K562 (cell line): ENCODE measurements around the gene AHCYL2. TPM values are rescaled to one million over a fixed set of nuclear protein-coding genes. Genes with fewer than 3 reads are reported as not detected.

Source experiments
- AFF4 ChIP-seq: sonication (generic); formaldehyde crosslinking; IDR thresholded peaks from 2 replicates; pipeline ENCODE4 v1.8.0; 2023; ENCODE audit warnings: mild to moderate bottlenecking, missing genetic modification reagents
- EHMT2 ChIP-seq: fragments of 450-650 bp; IDR thresholded peaks from 2 replicates; pipeline ENCODE4 v1.6.1; 2018; ENCODE audit warnings: antibody characterized with exemption
- HMBOX1 ChIP-seq: sonication (generic); IDR thresholded peaks from 2 replicates; pipeline ENCODE4 v1.6.1; 2016
- KLF13 ChIP-seq: fragments of 450-650 bp; IDR thresholded peaks from 2 replicates; pipeline ENCODE4 v1.6.1; 2016; ENCODE audit warnings: missing genetic modification characterization, low read depth, mild to moderate bottlenecking, missing compliant biosample characterization, moderate library complexity, borderline replicate concordance
- PURB ChIP-seq: sonication (generic); formaldehyde crosslinking; IDR thresholded peaks from 2 replicates; pipeline ENCODE4 v1.9.0; 2021; ENCODE audit warnings: low read depth, mild to moderate bottlenecking, missing genetic modification reagents
- RCOR1 ChIP-seq, 2 experiments: IDR thresholded peaks; 2 replicates each; pipeline ENCODE4 v1.6.1; 2012; ENCODE audit warnings: low read depth in 2 of 2, low read length in 2 of 2, borderline replicate concordance in 1 of 2, improper control_type of control experiment in 1 of 2
- RFX1 ChIP-seq: fragments of 450-650 bp; IDR thresholded peaks from 2 replicates; pipeline ENCODE4 v1.6.1; 2016; ENCODE audit warnings: mild to moderate bottlenecking, moderate library complexity
- SMC3 ChIP-seq: conservative IDR thresholded peaks from 2 replicates; pipeline ENCODE4 v1.6.1; 2011; ENCODE audit warnings: low read depth, low read length, improper control_type of control experiment; ENCODE audit not compliant: insufficient read depth
- SP1 ChIP-seq: sonication (generic); formaldehyde crosslinking; IDR thresholded peaks from 2 replicates; pipeline ENCODE4 v1.8.1; 2022; ENCODE audit warnings: mild to moderate bottlenecking, missing genetic modification reagents
- SRSF9 ChIP-seq: fragments of 200-400 bp; formaldehyde crosslinking; IDR thresholded peaks from 2 replicates; pipeline ENCODE4 v1.6.1; 2017; ENCODE audit warnings: low read depth, low read length, borderline replicate concordance
- TARDBP ChIP-seq: fragments of 450-650 bp; IDR thresholded peaks from 2 replicates; pipeline ENCODE4 v1.6.1; 2016
- VEZF1 ChIP-seq: fragments of 200-800 bp; sonication (Bioruptor generic); IDR thresholded peaks from 2 replicates; pipeline ENCODE4 v1.6.1; 2017; ENCODE audit warnings: missing genetic modification characterization, missing compliant biosample characterization
- YY1 ChIP-seq, 3 experiments: IDR thresholded peaks; 2 replicates each; pipeline ENCODE4 v1.6.1; 2011; ENCODE audit warnings: low read length in 2 of 3, mild to moderate bottlenecking in 2 of 3, moderate library complexity in 2 of 3, borderline replicate concordance in 1 of 3, control low read depth in 1 of 3, low read depth in 1 of 3; ENCODE audit not compliant: insufficient read depth in 3 of 3, insufficient replicate concordance in 2 of 3, control insufficient read depth in 1 of 3, insufficient read length in 1 of 3; ENCODE audit errors: extremely low read depth in 1 of 3
- ZBTB7A ChIP-seq: IDR thresholded peaks from 2 replicates; pipeline ENCODE4 v1.6.1; 2011; ENCODE audit warnings: low read depth, mild to moderate bottlenecking, low read length, moderate library complexity, borderline replicate concordance; ENCODE audit not compliant: control insufficient read depth
- ZC3H8 ChIP-seq: fragments of 450-650 bp; IDR thresholded peaks from 2 replicates; pipeline ENCODE4 v1.6.1; 2017
- ZNF398 ChIP-seq: fragments of 250-450 bp; sonication (Bioruptor Pico); IDR thresholded peaks from 2 replicates; pipeline ENCODE4 v1.8.0; 2021; ENCODE audit warnings: moderate library complexity, mild to moderate bottlenecking, inconsistent platforms
- polyA plus RNA-seq, 8 experiments: library from polyadenylated mRNA; depleted of rRNA in 4 of 8; stranded (reverse) in 5 of 8; unstranded in 3 of 8; fragments of >200 nt; fragmentation: Nextera tagmentation in 2 of 8; fragmentation: Illumina TruSeq in 1 of 8; extraction: Ambion mirVana in 2 of 8; extraction: Trizol in 1 of 8; gene quantifications; 2 replicates each; pipeline versions ENCODE4 v1.2.1 to v1.2.3, GENCODE V29; 2011 to 2014; ENCODE audit warnings: inconsistent platforms in 1 of 8, missing spikeins in 1 of 8
- total RNA-seq, 7 experiments: library from RNA; depleted of rRNA in 6 of 7; stranded (reverse); fragments of >200 nt in 6 of 7; fragmentation: Illumina TruSeq in 2 of 7; extraction: Trizol in 2 of 7; gene quantifications; 2 replicates each; pipeline versions ENCODE4 v1.2.1 to v1.2.3, GENCODE V29; 2011 to 2021; ENCODE audit warnings: low replicate concordance in 1 of 7

The AHCYL2 gene
- total and polyA plus RNA-seq, 9 of the 15 experiments (the other 6 are each of a cell fraction or from before 2014, with no cell fraction given) = 0.93 to 10.5 (median 5.2) TPM

GRCh38 chr7:129271500-129272355 is 46.9 kb downstream of the AHCYL2 start (continued):
- TF ChIP-seq VEZF1 (CRISPR knock-in tag) (peak; percentile 29; the same call in 1 of the 2 replicates), EHMT2 (0 out of 2 replicates have a peak, but pooled peaks have one; percentile 49), HMBOX1 (no peak), ZBTB7A (no peak), RCOR1 (IDR thresholded peaks at IDR 0.05; ENCODE audit: borderline replicate concordance in 1 of 2, low read depth in 2 of 2, low read length in 2 of 2) (peak in 1 of 2 experiments; percentile 66; a peak in 1 of 4 replicates), SP1 (no peak), KLF13 (tag) (no peak), TARDBP (no peak), SMC3 (peak; percentile 72), ZC3H8 (no peak), YY1 (IDR thresholded peaks at IDR 0.05; ENCODE audit: borderline replicate concordance in 1 of 3, control insufficient read depth in 1 of 3, extremely low read depth in 1 of 3, insufficient read depth in 3 of 3, insufficient read length in 1 of 3, insufficient replicate concordance in 2 of 3, low read depth in 1 of 3, low read length in 2 of 3) (peak; percentile 62 to 96 (median 86)), RFX1 (no peak), PURB (CRISPR knock-in tag) (no peak), SRSF9 (no peak), AFF4 (CRISPR knock-in tag) (no peak), ZNF398 (no peak)
